ENCODE measurements around the gene CREG2. TPM values are rescaled to one million over a fixed set of nuclear protein-coding genes. Genes with fewer than 3 reads are reported as not detected.

Gene CREG2
- total RNA-seq, 1 experiment from 2014 or later = 0.21 TPM

DNA sequence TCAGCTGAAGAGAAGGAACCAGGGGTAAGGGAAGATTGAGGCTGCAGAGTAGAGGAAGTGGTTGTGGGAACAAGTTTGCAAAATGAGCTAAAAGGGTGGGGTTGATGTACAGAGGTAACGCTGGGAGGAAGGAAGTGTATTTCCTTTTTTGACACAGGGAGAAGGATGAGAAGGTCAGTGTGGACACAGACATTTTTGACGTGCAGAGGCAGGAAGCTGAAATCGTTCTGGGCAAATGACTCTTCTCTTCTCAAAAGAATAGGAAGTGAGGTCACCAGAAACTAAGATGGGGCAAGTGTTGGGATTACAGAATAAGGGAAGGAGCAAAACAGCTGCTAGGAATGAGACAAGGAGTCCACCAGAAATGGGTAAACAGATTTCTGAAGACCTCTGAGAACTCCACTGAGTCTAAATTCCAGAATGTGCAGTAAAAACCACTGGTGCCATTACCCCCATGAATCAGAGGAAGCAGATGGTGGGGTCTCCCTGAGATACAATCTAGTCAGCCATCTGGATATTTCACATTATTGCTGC lies 58.8 kb downstream of the CREG2 start:
- DNase-seq (ENCODE audit: low read depth, low spot score) (no peak), ATAC-seq (no peak)
- ChIA-PET CTCF (no interaction called here), POLR2A (no interaction called here)
- Histone ChIP-seq H3K27me3 (ENCODE audit: control insufficient read depth, insufficient read depth, low read length) (no peaks in the 10 kb centered on the region), H3K4me3 (ENCODE audit: low read depth in 2 of 2, low read length in 2 of 2) (no peak overlapping the region), H3K4me1 (ENCODE audit: control insufficient read depth, insufficient read depth, low read length) (no peaks in the 10 kb centered on the region), H3K9me3 (ENCODE audit: control insufficient read depth, insufficient read depth, low read depth, low read length) (no peaks in the 10 kb centered on the region), H3K36me3 (ENCODE audit: control insufficient read depth, insufficient read depth, low read length) (no peaks in the 10 kb centered on the region), H3K27ac (ENCODE audit: low read length) (no peak overlapping the region)
- no peak for TF ChIP-seq POLR2AphosphoS5 (IDR thresholded peaks at IDR 0.05; ENCODE audit: low read depth, low read length)
- TF ChIP-seq CTCF (IDR thresholded peaks at IDR 0.05) = no peak
- TF ChIP-seq, protein P1, sequence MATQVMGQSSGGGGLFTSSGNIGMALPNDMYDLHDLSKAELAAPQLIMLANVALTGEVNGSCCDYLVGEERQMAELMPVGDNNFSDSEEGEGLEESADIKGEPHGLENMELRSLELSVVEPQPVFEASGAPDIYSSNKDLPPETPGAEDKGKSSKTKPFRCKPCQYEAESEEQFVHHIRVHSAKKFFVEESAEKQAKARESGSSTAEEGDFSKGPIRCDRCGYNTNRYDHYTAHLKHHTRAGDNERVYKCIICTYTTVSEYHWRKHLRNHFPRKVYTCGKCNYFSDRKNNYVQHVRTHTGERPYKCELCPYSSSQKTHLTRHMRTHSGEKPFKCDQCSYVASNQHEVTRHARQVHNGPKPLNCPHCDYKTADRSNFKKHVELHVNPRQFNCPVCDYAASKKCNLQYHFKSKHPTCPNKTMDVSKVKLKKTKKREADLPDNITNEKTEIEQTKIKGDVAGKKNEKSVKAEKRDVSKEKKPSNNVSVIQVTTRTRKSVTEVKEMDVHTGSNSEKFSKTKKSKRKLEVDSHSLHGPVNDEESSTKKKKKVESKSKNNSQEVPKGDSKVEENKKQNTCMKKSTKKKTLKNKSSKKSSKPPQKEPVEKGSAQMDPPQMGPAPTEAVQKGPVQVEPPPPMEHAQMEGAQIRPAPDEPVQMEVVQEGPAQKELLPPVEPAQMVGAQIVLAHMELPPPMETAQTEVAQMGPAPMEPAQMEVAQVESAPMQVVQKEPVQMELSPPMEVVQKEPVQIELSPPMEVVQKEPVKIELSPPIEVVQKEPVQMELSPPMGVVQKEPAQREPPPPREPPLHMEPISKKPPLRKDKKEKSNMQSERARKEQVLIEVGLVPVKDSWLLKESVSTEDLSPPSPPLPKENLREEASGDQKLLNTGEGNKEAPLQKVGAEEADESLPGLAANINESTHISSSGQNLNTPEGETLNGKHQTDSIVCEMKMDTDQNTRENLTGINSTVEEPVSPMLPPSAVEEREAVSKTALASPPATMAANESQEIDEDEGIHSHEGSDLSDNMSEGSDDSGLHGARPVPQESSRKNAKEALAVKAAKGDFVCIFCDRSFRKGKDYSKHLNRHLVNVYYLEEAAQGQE (IDR thresholded peaks at IDR 0.05; ENCODE audit: insufficient read depth in 1 of 2, low read depth in 2 of 2, low read length in 1 of 2) = no peak
- no peak for TF ChIP-seq TCF7L2 (IDR thresholded peaks at IDR 0.05; ENCODE audit: low read depth, low read length)
- TF ChIP-seq SIN3A (IDR thresholded peaks at IDR 0.05; ENCODE audit: borderline replicate concordance, insufficient read depth, low read depth, low read length) = no peak
- BruUV-seq (replicated peaks) = no TSS peak
- in situ Hi-C loops (cut with HindIII; ENCODE audit: low pct_unique_long_range_greater_than_20kb, low sequenced_read_pairs) (no loop called here), intact Hi-C loops (cut with micrococcal nuclease; ENCODE audit: unreplicated experiment) (no loop called here)

DNA sequence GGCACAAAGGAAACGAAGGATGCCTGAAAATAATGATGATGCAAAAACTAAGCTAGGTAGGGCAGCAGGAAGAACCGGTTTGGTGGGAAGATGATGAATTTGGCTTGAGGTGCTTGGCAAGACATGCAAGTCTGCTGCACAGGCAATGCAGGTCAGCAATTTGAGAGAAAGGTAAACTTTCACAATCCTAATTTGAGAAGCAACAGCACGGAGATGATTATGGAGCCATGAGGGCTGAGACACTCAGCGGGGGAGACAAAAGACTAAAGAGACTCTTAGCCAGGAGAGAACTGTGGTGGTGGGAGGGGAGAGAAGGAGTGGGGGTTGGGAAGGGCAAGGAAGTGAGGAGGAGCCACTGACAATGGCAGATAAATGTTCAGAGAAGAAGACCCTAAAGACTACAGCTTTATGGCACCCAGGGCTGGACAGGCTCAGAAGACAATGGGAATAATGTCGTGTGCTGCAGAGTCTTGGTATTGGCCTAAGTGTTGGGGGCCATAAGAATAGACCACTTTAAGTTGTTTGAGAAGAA lies 59.4 kb downstream of the CREG2 start:
- TF ChIP-seq, protein P1 (IDR thresholded peaks at IDR 0.05; ENCODE audit: insufficient read depth in 1 of 2, low read depth in 2 of 2, low read length in 1 of 2) = no peak
- TF ChIP-seq POLR2AphosphoS5 (IDR thresholded peaks at IDR 0.05; ENCODE audit: low read depth, low read length) (no peak), CTCF (IDR thresholded peaks at IDR 0.05) (no peak), TCF7L2 (IDR thresholded peaks at IDR 0.05; ENCODE audit: low read depth, low read length) (no peak), SIN3A (IDR thresholded peaks at IDR 0.05; ENCODE audit: borderline replicate concordance, insufficient read depth, low read depth, low read length) (no peak)
- in situ Hi-C loops (cut with HindIII; ENCODE audit: low pct_unique_long_range_greater_than_20kb, low sequenced_read_pairs) (no loop called here), intact Hi-C loops (cut with micrococcal nuclease; ENCODE audit: unreplicated experiment) (no loop called here)
- ATAC-seq (no peak), DNase-seq (ENCODE audit: low read depth, low spot score) (no peak)
- Histone ChIP-seq H3K4me3 (ENCODE audit: low read depth in 2 of 2, low read length in 2 of 2) (no peak overlapping the region), H3K9me3 (ENCODE audit: control insufficient read depth, insufficient read depth, low read depth, low read length) (no peaks in the 10 kb centered on the region), H3K27me3 (ENCODE audit: control insufficient read depth, insufficient read depth, low read length) (no peaks in the 10 kb centered on the region), H3K36me3 (ENCODE audit: control insufficient read depth, insufficient read depth, low read length) (no peaks in the 10 kb centered on the region), H3K27ac (ENCODE audit: low read length) (no peak overlapping the region), H3K4me1 (ENCODE audit: control insufficient read depth, insufficient read depth, low read length) (no peaks in the 10 kb centered on the region)
- no TSS peak for BruUV-seq (replicated peaks)
- POLR2A ChIA-PET = no interaction called here
- CTCF ChIA-PET = no interaction called here
